GM12864 (cell line): Measurements from ENCODE around the gene SYNJ2.

Experiments used
- DNase-seq: peaks from one replicate; pipeline ENCODE4 v3.0.0-alpha.2; 2011; ENCODE audit warnings: low read depth
- H3K4me3 ChIP-seq: 2 replicates; pipeline ENCODE4 v1.5.1; 2011; ENCODE audit warnings: mild to moderate bottlenecking, low read depth, low read length, control low read depth
- TF ChIP-seq, protein P1 (sequence below): IDR thresholded peaks from 2 replicates; pipeline ENCODE4 v1.5.1; 2011; ENCODE audit warnings: low read depth, mild to moderate bottlenecking, moderate library complexity, low read length, control low read depth, inconsistent platforms; ENCODE audit errors: missing control alignments

The SYNJ2 gene

DNA sequence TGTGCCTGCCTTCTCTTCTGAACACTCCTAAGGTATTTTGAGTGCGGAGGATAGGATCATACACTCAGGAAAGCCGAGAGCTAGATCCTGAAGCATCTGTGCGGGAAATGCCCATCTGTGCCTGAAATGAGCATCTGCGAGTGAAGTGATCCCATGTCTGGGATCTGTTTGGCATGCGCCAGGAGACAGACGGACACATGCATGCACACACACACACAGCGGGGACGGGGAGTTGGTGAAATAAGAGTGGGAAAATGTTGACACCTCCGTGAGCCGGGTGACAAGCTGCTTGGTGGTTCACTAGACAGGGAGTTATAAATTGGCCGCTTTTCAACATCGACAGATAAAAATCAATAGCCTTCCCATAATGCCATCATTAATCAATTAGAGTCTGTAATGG lies 13.8 kb downstream of the SYNJ2 start:
- no peak for DNase-seq
- TF ChIP-seq, protein P1, sequence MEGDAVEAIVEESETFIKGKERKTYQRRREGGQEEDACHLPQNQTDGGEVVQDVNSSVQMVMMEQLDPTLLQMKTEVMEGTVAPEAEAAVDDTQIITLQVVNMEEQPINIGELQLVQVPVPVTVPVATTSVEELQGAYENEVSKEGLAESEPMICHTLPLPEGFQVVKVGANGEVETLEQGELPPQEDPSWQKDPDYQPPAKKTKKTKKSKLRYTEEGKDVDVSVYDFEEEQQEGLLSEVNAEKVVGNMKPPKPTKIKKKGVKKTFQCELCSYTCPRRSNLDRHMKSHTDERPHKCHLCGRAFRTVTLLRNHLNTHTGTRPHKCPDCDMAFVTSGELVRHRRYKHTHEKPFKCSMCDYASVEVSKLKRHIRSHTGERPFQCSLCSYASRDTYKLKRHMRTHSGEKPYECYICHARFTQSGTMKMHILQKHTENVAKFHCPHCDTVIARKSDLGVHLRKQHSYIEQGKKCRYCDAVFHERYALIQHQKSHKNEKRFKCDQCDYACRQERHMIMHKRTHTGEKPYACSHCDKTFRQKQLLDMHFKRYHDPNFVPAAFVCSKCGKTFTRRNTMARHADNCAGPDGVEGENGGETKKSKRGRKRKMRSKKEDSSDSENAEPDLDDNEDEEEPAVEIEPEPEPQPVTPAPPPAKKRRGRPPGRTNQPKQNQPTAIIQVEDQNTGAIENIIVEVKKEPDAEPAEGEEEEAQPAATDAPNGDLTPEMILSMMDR = no peak
- H3K4me3 ChIP-seq = no peak overlapping the region

GRCh38 chr6:157996201-157996712 lies 14.6 kb downstream of the SYNJ2 start:
- TF ChIP-seq, protein P1 = no peak

DNA sequence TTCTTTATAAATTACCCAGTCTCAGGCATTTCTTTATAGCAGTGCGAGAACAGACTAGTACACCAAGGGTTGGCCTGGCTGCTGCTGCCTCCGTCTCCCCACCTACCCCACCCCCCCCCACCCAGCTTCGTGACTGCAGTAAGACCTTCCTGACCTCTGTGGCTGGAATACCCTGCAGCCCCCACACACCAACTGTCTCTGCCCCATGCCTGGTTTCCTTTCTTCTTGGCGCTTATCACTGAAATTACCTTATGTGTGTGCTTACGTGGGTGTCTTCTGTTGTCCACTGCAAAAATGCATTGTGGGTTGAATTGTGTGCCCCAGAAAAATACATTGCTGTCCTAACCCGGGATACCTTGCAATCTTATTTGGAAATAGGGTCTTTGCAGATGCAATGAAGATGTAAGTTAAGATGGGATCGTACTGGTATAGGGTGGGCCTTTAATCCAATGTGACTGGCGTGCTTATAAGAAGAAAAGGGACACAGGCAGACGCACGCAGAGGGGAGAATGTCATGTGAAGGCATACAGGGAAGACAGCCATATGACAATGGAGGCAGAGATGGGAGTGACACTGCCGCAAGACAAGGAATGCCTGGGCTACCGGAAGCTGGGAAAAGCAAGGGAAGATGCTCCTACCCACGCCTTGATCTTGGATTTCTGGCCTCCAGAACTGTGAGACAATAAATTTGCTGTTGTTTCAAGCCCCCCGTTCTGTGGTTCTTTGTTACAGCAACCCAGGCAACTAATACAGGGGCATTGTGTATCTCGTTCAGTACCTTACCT lies 15.4 kb downstream of the SYNJ2 start:
- no peak for DNase-seq
- no peak overlapping the region for H3K4me3 ChIP-seq
- TF ChIP-seq, protein P1 = no peak

More at GRCh38 chr6:157996201-157996712, 14.6 kb downstream of the SYNJ2 start:
- no peak for DNase-seq
- H3K4me3 ChIP-seq = no peak overlapping the region

- TF ChIP-seq, protein P1 = no peak
- H3K4me3 ChIP-seq = no peak overlapping the region
- DNase-seq = no peak
Measured at GRCh38 chr6:157997893-157998608, 16.4 kb downstream of the SYNJ2 start.

GRCh38 chr6:157998707-157999167 lies 17.1 kb downstream of the SYNJ2 start:
- no peak for DNase-seq
- H3K4me3 ChIP-seq = no peak overlapping the region
- TF ChIP-seq, protein P1 = no peak

DNA sequence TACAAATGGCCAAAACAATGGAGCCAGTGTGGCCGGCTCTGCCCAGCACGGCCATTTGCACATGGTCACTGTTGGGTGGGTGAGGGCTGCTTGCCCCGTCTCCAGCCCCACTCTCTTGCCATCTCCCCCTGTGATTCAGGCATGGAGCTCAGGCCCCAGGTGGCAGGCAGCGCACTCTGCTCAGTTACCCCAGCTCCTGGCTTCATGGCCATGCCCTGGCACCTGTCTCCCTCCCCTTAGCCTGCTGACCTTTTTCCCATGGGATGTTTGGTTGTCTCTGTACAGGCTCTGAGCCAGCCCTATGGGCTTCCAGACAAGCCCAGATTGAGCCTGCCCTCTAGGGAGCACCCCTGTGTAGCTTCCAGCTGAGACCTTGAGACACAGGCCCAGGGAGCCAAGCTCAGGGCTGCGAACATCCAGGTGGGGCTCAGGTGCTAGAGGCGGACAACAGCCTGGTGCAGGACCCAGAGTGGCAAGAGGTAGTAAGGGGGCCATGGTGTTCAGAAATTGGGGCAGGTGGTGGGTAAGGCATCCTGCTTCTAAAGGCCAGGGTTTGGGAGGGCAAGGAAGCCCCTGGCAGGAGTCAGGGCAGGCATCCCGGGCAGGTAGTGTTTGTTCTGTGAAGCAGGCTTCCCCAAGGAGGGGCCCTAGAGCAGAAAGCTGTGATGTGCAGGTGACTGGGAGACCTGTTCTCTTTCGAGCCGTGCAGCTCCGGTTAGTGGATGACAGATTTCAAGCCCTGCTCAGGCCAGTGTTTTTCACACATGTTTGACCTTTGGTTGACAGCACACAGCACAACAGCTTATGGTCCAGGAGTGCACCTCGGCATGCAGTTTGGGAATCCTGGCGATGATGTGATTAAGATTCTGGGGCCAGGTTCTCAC lies 17.7 kb downstream of the SYNJ2 start:
- no peak for DNase-seq
- no peak overlapping the region for H3K4me3 ChIP-seq
- TF ChIP-seq, protein P1 = no peak
